Suprapubic skin (tissue), 4 donors: ENCODE measurements around the gene ZNF398.

Source experiments
- CTCF ChIP-seq, 2 donors: fragments of 200-600 bp in 1 of 2; fragments of 450-650 bp in 1 of 2; sonication (generic) in 1 of 2; IDR thresholded peaks; one replicate each; pipeline ENCODE4 v1.5.1; 2016 to 2019; ENCODE audit warnings: antibody characterized with exemption in 2 of 2, mild to moderate bottlenecking in 1 of 2, moderate library complexity in 1 of 2
- EP300 ChIP-seq: sonication (generic); formaldehyde crosslinking; IDR thresholded peaks from one replicate; pipeline ENCODE4 v1.6.1; 2017; ENCODE audit warnings: antibody characterized with exemption
- POLR2A ChIP-seq, 2 donors: fragments of 450-650 bp; IDR thresholded peaks; one replicate each; pipeline ENCODE4 v1.6.1; 2017; ENCODE audit warnings: antibody characterized with exemption in 2 of 2, mild to moderate bottlenecking in 2 of 2, moderate library complexity in 2 of 2
- POLR2AphosphoS5 ChIP-seq, 3 donors: sonication (generic); formaldehyde crosslinking; IDR thresholded peaks; one replicate each; pipeline ENCODE4 v1.6.1; 2017; ENCODE audit warnings: antibody characterized with exemption in 3 of 3

- TF ChIP-seq POLR2AphosphoS5 (IDR thresholded peaks at IDR 0.05), result peak in 1 of 3 donors; percentile 16
- no peak for TF ChIP-seq POLR2A (IDR thresholded peaks at IDR 0.05)
- peak; percentile 68 to 95 for TF ChIP-seq CTCF (IDR thresholded peaks at IDR 0.05)
- TF ChIP-seq EP300, result no peak
These were observed at the start of gene ZNF398 for GRCh38 chr7:149147072-149147751.
